ENCODE measurements around the gene ZNF124.

The ZNF124 gene

GRCh38 chr1:247105966-247106365 lies 65.9 kb downstream of the ZNF124 start:
- TF ChIP-seq CTCF (IDR thresholded peaks at IDR 0.05; ENCODE audit: insufficient read depth, low read depth, low read length, missing control alignments) = no peak
- DNase-seq (ENCODE audit: low read depth) = no peak
- no peak overlapping the region for H3K4me3 ChIP-seq (ENCODE audit: low read length)

All from epithelial cell of esophagus (primary cell).